ENCODE measurements around the gene PPT1.

Gene PPT1

DNA sequence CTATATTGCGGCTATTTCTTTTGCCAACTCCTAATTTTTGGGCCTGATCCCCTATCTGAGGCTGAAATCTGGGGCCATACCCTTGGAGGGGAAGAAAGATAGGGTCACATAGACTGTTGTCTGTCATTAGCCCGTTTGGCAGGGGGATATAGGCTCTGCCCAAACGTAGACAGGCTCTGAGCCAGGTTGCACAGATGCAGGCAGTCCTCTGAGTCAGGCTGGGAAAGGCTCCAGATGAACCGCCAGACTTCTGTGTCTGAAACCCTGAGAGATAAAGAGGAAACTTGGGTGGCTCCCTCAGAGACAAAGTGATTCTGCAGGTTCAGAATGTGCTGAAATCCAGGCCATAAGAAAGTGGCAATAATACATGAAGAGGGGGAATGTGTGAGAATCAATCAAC is 60.5 kb downstream of the PPT1 start:
- H3K4me2 ChIP-seq (ENCODE audit: insufficient read depth, low read length): no peak overlapping the region
- ATAC-seq (ENCODE audit: insufficient read depth, low read depth): no peak
- peaks cover 5% of the 10 kb centered on the region; the same call in 1 of the 2 replicates for H4K20me1 ChIP-seq (ENCODE audit: insufficient read depth, low read length)
- peaks cover 20% of the 10 kb centered on the region for H3K79me2 ChIP-seq (ENCODE audit: insufficient read depth, low read length)
- TF ChIP-seq CTCF (IDR thresholded peaks at IDR 0.05; ENCODE audit: borderline replicate concordance, extremely low read depth, low read length, poor library complexity, severe bottlenecking) (no peak), EZH2 (IDR thresholded peaks at IDR 0.05; ENCODE audit: borderline replicate concordance, low read depth, low read length, severe bottlenecking) (no peak)
- H3K9me3 ChIP-seq (ENCODE audit: insufficient read depth, low read length, severe bottlenecking): no peaks in the 10 kb centered on the region
- no peak overlapping the region for H3K27ac ChIP-seq (ENCODE audit: low read length)
- H3K27me3 ChIP-seq (ENCODE audit: insufficient read depth, low read length, poor library complexity): no peaks in the 10 kb centered on the region
- H3K36me3 ChIP-seq (ENCODE audit: insufficient read depth, low read length): no peaks in the 10 kb centered on the region; the same call in 1 of the 2 replicates
- no peak overlapping the region for H3K9ac ChIP-seq (ENCODE audit: low read depth, low read length)
- no peak overlapping the region for H3K4me3 ChIP-seq (ENCODE audit: low read depth in 1 of 2, low read length in 2 of 2)
- no peak overlapping the region for H2AFZ ChIP-seq (ENCODE audit: low read depth, low read length)
- H3K4me1 ChIP-seq (ENCODE audit: insufficient read depth, low read length): peaks cover 36% of the 10 kb centered on the region
- DNase-seq: no peak

- peaks cover 31% of the 10 kb centered on the region for H3K4me1 ChIP-seq (ENCODE audit: insufficient read depth, low read length)
- H3K4me2 ChIP-seq (ENCODE audit: insufficient read depth, low read length): peak overlapping the region; percentile 33
- peak overlapping the region; percentile 69 for H2AFZ ChIP-seq (ENCODE audit: low read depth, low read length)
- ATAC-seq (ENCODE audit: insufficient read depth, low read depth) (peak; percentile 67), DNase-seq (peak; percentile 44)
- H3K9me3 ChIP-seq (ENCODE audit: insufficient read depth, low read length, severe bottlenecking): no peaks in the 10 kb centered on the region
- H3K36me3 ChIP-seq (ENCODE audit: insufficient read depth, low read length): no peaks in the 10 kb centered on the region; the same call in 1 of the 2 replicates
- peaks cover 5% of the 10 kb centered on the region for H3K79me2 ChIP-seq (ENCODE audit: insufficient read depth, low read length)
- H3K27ac ChIP-seq (ENCODE audit: low read length): peak overlapping the region; percentile 72
- H3K4me3 ChIP-seq (ENCODE audit: low read depth in 1 of 2, low read length in 2 of 2): no peak overlapping the region
- H3K9ac ChIP-seq (ENCODE audit: low read depth, low read length): peak overlapping the region; percentile 34
- H3K27me3 ChIP-seq (ENCODE audit: insufficient read depth, low read length, poor library complexity): no peaks in the 10 kb centered on the region
- H4K20me1 ChIP-seq (ENCODE audit: insufficient read depth, low read length): no peaks in the 10 kb centered on the region
- TF ChIP-seq CTCF (IDR thresholded peaks at IDR 0.05; ENCODE audit: borderline replicate concordance, extremely low read depth, low read length, poor library complexity, severe bottlenecking): peak; percentile 43
- no peak for TF ChIP-seq EZH2 (IDR thresholded peaks at IDR 0.05; ENCODE audit: borderline replicate concordance, low read depth, low read length, severe bottlenecking)
Measured at GRCh38 chr1:40034869-40035268, 62.2 kb downstream of the PPT1 start.

- DNase-seq: peak; percentile 54
- peak; percentile 84 for TF ChIP-seq CTCF (IDR thresholded peaks at IDR 0.05; ENCODE audit: borderline replicate concordance, extremely low read depth, low read length, poor library complexity, severe bottlenecking)
- no peak for TF ChIP-seq EZH2 (IDR thresholded peaks at IDR 0.05; ENCODE audit: borderline replicate concordance, low read depth, low read length, severe bottlenecking)
- Histone ChIP-seq H2AFZ (ENCODE audit: low read depth, low read length) (peak overlapping the region; percentile 51; the same call in 1 of the 2 replicates), H3K9me3 (ENCODE audit: insufficient read depth, low read length, severe bottlenecking) (no peaks in the 10 kb centered on the region), H3K9ac (ENCODE audit: low read depth, low read length) (no peak overlapping the region), H3K36me3 (ENCODE audit: insufficient read depth, low read length) (no peaks in the 10 kb centered on the region), H3K4me2 (ENCODE audit: insufficient read depth, low read length) (no peak overlapping the region), H3K27ac (ENCODE audit: low read length) (no peak overlapping the region), H3K27me3 (ENCODE audit: insufficient read depth, low read length, poor library complexity) (no peaks in the 10 kb centered on the region), H3K4me1 (ENCODE audit: insufficient read depth, low read length) (peaks cover 18% of the 10 kb centered on the region), H3K79me2 (ENCODE audit: insufficient read depth, low read length) (no peaks in the 10 kb centered on the region), H3K4me3 (ENCODE audit: low read depth in 1 of 2, low read length in 2 of 2) (no peak overlapping the region), H4K20me1 (ENCODE audit: insufficient read depth, low read length) (no peaks in the 10 kb centered on the region)
- ATAC-seq (ENCODE audit: insufficient read depth, low read depth): peak; percentile 76
Measured at GRCh38 chr1:40032240-40032891, 64.7 kb downstream of the PPT1 start.
